Activated naive CD8-positive, alpha-beta T cell treated with anti-CD3 and anti-CD28 coated beads, Interleukin-2, amount 10 ng/mL, durations not matched to agents 7 days and 5 days (primary cell): ENCODE measurements around the gene CCM2. TPM values are rescaled to one million over a fixed set of nuclear protein-coding genes. Genes with fewer than 3 reads are reported as not detected.
"Not testable (repeated sequence)": the region's sequence is repeated elsewhere in the genome, so short reads cannot be mapped to it uniquely, and the experiment has no call there.

Source experiments
- ATAC-seq: fragments of 150-1000 bp; cut with Tn5 transposase; one replicate; pipeline ENCODE4 v1.10.0; 2021; ENCODE audit warnings: low read depth, moderate library complexity
- POLR2A ChIA-PET: fragments of 350-600 bp; sonication (Branson Sonifier 250); formaldehyde crosslinking; loops from one replicate; lab custom pipeline; 2021; ENCODE audit warnings: antibody characterized with exemption; lab: Charles Lee
- DNase-seq: peaks from one replicate; pipeline ENCODE4 v3.0.0; 2021
- H3K27ac Mint-ChIP-seq: one replicate; pipeline ENCODE4 v1.8.0; 2022; ENCODE audit warnings: mild to moderate bottlenecking, mixed read lengths
- H3K27me3 Mint-ChIP-seq: one replicate; pipeline ENCODE4 v1.8.0; 2022; ENCODE audit warnings: mild to moderate bottlenecking, moderate library complexity, mixed read lengths
- H3K36me3 Mint-ChIP-seq: one replicate; pipeline ENCODE4 v1.8.0; 2021; ENCODE audit warnings: mild to moderate bottlenecking, mixed read lengths
- H3K4me1 Mint-ChIP-seq: one replicate; pipeline ENCODE4 v1.8.0; 2021; ENCODE audit warnings: mixed read lengths
- H3K4me3 Mint-ChIP-seq: one replicate; pipeline ENCODE4 v1.8.0; 2022; ENCODE audit warnings: mild to moderate bottlenecking, moderate library complexity, mixed read lengths
- H3K9me3 Mint-ChIP-seq: one replicate; pipeline ENCODE4 v1.8.0; 2021; ENCODE audit warnings: mixed read lengths
- total RNA-seq, 2 experiments: library from RNA; stranded (reverse); gene quantifications; one replicate each; pipeline ENCODE4 v1.2.3, GENCODE V29; 2021

CCM2 gene
- total RNA-seq, 2 experiments from 2014 or later: 126 to 132 TPM

DNA sequence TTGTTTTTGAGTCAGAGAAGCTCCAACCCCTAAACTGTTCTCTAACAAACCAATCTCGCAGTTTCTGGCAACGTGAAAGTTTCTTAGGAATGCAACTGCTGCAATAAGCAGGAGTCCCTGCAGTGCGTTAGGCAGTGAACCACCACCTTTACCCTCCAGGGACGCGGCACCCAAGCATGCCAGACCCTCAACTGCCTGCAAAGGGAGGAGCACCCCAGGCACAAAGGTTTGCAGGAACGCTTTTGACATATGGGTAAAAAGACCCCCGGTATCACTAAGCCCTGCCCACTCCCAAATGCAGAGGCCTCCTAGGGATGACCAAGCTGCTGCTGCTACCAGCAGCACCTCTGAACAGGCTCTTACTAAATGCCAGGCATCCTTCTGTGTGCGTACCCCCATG lies 106.8 kb downstream of the CCM2 start:
- no peaks in the 10 kb centered on the region for H3K9me3 Mint-ChIP-seq
- DNase-seq (no peak), ATAC-seq (no peak)
- H3K27me3 Mint-ChIP-seq: no peaks in the 10 kb centered on the region
- no peak overlapping the region for H3K4me3 Mint-ChIP-seq
- POLR2A ChIA-PET: interaction anchor here (1.7 kb wide), 1 partner anchor 134 kb away, joined by 5 read pairs; no protein-coding TSS in a partner anchor
- H3K27ac Mint-ChIP-seq: no peak overlapping the region
- H3K36me3 Mint-ChIP-seq: peaks cover 21% of the 10 kb centered on the region
- peaks cover 28% of the 10 kb centered on the region for H3K4me1 Mint-ChIP-seq

DNA sequence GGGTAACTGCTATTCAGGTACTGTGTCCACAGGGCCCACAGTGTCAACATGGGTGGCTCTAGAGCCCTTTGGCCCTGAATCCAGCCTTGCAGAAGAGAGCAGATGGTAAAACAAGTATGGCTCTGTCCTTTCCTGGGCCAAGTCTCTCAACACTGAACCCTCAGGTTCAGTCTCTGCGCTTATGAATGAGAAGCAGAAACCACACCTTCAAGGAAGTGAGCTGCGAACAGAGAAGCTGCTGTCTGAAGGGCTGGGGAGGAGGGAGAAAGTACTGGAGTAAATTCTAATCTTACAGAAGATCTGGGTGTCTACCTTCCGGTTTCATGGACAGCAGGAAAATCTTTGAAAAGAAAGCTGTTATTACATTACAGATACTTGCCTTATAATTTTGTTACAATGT lies 107.4 kb downstream of the CCM2 start:
- no peak for DNase-seq
- Mint-ChIP-seq H3K27ac (peak overlapping the region; percentile 71), H3K9me3 (no peaks in the 10 kb centered on the region), H3K27me3 (no peaks in the 10 kb centered on the region), H3K36me3 (peaks cover 21% of the 10 kb centered on the region), H3K4me3 (peak overlapping the region; percentile 66), H3K4me1 (peaks cover 28% of the 10 kb centered on the region)
- POLR2A ChIA-PET: interaction anchor here (1.7 kb wide), 1 partner anchor 135 kb away, joined by 5 read pairs; no protein-coding TSS in a partner anchor
- no peak for ATAC-seq

DNA sequence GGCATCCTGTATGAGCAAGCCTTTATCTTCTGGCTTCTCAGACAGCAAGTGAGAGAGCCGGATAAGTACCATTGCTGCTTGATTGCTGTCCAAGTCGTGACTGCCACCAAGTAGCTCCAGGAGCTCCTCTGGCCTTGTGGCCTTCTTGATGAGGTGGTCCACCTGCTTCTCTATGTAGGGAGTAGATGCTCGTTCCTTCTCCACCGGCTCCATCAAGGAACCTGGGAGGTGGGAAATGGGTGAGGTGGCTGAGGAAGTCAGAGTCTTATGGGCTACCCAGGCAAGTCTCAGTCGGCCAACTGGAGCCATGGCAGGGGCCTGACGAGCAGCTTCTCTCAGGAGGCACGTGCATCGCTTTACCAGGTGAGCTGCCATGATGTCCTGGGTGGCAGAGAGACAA lies 108.9 kb downstream of the CCM2 start:
- POLR2A ChIA-PET: interaction anchor here (0.5 to 4.1 kb wide), 3 partner anchors 13 to 309 kb away, joined by 3 to 37 read pairs (median 4); no protein-coding TSS in a partner anchor
- Mint-ChIP-seq H3K27ac (peak overlapping the region; percentile 71), H3K4me3 (peak overlapping the region; percentile 69), H3K9me3 (no peaks in the 10 kb centered on the region), H3K4me1 (peaks cover 32% of the 10 kb centered on the region), H3K36me3 (peaks cover 21% of the 10 kb centered on the region), H3K27me3 (no peaks in the 10 kb centered on the region)
- ATAC-seq: no peak
- no peak for DNase-seq

DNA sequence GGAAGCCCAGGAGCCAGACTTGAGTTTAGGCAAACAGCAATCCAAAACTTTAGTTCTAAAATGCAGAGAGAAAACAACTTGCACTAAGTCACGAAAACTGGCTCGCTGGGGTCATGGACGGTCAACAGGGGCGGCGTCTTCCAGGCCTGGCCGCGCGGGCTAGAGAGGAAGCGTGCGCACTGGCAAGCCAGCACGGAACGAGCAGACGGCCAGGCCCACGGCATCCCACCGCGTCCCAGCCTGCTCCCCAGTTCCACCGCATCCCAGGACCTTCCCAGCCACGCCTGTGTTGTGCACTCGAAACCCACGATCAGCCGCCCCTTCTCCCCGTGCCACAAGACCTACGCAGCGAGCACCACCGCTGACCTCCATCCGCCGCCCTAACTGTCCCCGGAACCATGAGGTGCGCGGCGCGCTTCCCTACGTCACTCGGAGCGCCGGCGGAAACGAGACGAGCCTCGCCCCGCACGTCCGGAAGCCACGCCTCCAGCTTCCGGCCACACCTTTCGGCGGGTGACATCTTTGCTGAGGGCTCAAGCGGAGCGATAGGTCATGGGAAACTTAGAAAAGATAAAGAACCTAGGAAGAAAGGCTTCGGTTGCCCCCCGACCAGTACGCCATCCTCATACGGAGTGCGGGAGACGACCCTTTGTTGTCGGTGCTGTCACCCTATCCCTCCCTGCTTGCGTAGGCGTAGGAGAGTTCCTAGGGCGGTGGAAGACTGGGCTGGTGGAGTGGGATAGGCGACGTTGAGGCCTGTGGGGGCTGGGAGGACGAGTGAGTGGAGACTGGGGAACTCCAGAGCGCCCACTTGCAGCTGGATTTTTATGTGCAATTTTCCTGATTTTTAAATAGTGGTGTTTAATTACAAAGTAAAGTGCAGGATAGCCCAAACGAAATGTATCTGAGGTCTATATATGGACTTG lies 111.6 kb downstream of the CCM2 start, which contains the start of gene TBRG4:
Gene TBRG4, minus strand, starts transcription at position 400 of the 926 bp plus-strand sequence. CDS start 2,460 bp downstream, outside the sequence.
- ATAC-seq (peak; percentile 86), DNase-seq (peak; percentile 97)
- Mint-ChIP-seq H3K27ac (peak within 1 kb of the TSS; percentile 94), H3K4me1 (peaks cover 35% of the 10 kb centered on the region), H3K27me3 (peaks cover 10% of the 10 kb centered on the region), H3K36me3 (peaks cover 22% of the 10 kb centered on the region), H3K9me3 (no peaks in the 10 kb centered on the region), H3K4me3 (peak within 1 kb of the TSS; percentile 97)
- POLR2A ChIA-PET: interaction anchor here (0.6 to 4.1 kb wide), 25 partner anchors 10 to 622 kb away, joined by 3 to 37 read pairs (median 4); partner anchors contain the start of genes CCM2, MYO1G, NUDCD3 and ZMIZ2

DNA sequence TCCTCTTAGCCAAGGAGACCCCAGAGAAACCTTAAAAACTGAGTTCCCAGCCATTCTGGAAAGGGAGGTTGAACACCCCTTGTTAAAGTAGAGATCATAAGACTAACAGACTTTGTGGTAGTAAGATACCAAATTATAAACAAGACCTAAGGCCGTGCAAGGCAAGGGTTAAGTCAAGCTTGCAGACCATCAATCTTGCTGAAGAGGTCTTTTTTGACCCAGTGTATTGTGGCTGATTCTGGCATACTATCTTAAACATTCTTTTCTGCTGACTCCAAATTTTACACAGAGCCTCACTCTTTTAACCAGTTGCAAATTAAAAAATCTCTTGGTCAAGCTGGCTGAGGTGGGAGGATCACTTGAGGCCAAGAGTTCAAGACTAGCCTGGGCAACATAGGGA lies 112.6 kb downstream of the CCM2 start:
- peaks cover 17% of the 10 kb centered on the region for H3K36me3 Mint-ChIP-seq
- DNase-seq (no peak), ATAC-seq (no peak)
- H3K27me3 Mint-ChIP-seq: peaks cover 15% of the 10 kb centered on the region
- peaks cover 27% of the 10 kb centered on the region for H3K4me1 Mint-ChIP-seq
- peak overlapping the region; percentile 74 for H3K4me3 Mint-ChIP-seq
- POLR2A ChIA-PET: interaction anchor here (1.6 to 4.1 kb wide), 5 partner anchors 9 to 143 kb away, joined by 5 to 37 read pairs (median 28); partner anchors contain the start of genes CCM2 and MYO1G
- H3K9me3 Mint-ChIP-seq: no peaks in the 10 kb centered on the region
- H3K27ac Mint-ChIP-seq: peak overlapping the region; percentile 76

DNA sequence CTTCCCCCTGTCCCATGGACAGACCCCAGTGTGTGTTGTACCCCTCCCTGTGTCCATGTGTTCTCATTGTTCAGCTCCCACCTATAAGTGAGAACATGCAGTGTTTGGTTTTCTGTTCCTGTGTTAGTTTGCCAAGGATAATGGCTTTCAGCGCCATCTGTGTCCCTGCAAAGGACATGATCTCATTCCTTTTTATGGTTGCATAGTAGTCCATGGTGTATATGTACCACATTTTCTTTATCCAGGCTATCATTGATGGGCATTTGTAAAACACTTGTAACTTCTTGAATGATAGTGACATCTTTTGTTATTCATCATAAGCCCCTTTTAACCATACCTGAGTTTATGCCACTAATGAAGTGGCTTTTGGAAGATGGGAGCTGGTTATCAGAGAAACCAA lies 114.3 kb downstream of the CCM2 start:
- ATAC-seq, H3K36me3 Mint-ChIP-seq, H3K9me3 Mint-ChIP-seq, H3K4me3 Mint-ChIP-seq, POLR2A ChIA-PET, H3K27ac Mint-ChIP-seq, DNase-seq: not testable (repeated sequence)
- H3K27me3 Mint-ChIP-seq: peaks cover 15% of the 10 kb centered on the region
- H3K4me1 Mint-ChIP-seq: peaks cover 19% of the 10 kb centered on the region

DNA sequence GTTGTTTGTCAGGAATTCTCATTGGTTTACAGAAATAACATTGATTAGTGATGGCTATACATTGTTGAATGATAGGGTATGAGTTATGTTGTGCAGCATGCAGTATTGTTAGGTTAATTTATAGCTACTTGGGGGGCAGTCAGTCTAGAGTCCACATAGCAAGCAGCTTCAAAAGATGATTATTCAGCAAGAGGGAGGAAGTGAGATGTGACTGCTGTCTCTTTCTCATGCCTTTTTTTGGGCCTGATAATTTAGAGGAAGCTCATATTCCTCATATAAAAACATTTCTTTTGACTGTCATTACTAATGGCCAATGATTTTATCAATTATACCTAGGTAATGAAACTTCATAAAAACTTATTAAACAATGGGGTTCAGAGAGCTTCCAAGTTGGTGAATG lies 114.9 kb downstream of the CCM2 start:
- no peak for ATAC-seq
- Mint-ChIP-seq H3K36me3 (peaks cover 7% of the 10 kb centered on the region), H3K27me3 (peaks cover 15% of the 10 kb centered on the region), H3K27ac (no peak overlapping the region), H3K4me3 (no peak overlapping the region), H3K4me1 (peaks cover 18% of the 10 kb centered on the region), H3K9me3 (no peaks in the 10 kb centered on the region)
- POLR2A ChIA-PET: no interaction called here
- DNase-seq: no peak

DNA sequence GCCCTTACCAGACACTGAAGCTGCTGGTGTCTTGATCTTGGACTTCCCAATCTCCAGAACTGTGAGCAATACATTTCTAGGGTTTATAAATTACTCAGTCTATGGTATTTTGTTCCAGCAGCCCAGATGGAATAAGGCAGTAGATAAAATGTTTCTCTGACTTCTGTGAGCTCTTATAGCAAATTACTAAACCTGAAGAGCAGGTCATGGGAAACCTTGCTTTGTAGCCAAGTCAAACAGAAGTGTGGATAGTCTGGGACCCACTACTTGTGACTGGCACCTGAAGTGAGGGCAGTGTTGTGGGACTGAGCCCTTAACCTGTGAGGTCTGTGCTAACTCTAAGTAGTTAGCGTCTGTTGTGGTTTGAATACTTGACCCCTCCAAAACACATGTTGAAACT lies 116.0 kb downstream of the CCM2 start:
- peaks cover 4% of the 10 kb centered on the region for H3K36me3 Mint-ChIP-seq
- POLR2A ChIA-PET: interaction anchor here (1.0 kb wide), 1 partner anchor 268 kb away, joined by 5 read pairs; the partner anchor contains the start of gene H2AZ2
- ATAC-seq (no peak), DNase-seq (no peak)
- H3K4me3 Mint-ChIP-seq: no peak overlapping the region
- no peaks in the 10 kb centered on the region for H3K9me3 Mint-ChIP-seq
- H3K4me1 Mint-ChIP-seq: peaks cover 13% of the 10 kb centered on the region
- H3K27ac Mint-ChIP-seq: no peak overlapping the region
- peaks cover 15% of the 10 kb centered on the region for H3K27me3 Mint-ChIP-seq

DNA sequence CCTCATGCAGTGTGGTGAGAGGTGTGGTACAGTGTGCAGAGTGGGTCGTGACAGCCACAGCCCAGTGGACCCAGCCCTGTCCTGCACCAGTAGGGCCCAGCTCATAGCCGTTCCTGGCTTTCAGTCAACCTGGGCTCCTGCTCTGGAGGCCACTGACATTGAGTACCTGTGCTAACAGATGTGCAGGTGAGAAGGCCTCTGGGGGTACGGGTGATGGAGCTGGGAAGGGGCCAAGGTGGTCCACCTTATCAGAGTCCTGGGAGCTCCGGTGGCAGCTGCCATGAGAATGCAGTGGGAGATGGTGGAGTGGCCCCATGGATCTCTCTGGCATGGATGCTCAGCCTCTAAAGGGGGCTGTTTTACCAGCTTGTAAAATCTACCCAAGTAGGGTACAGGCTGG lies 117.6 kb downstream of the CCM2 start:
- ATAC-seq (no peak), DNase-seq (no peak)
- Mint-ChIP-seq H3K36me3 (peaks cover 2% of the 10 kb centered on the region), H3K9me3 (no peaks in the 10 kb centered on the region), H3K4me1 (peaks cover 11% of the 10 kb centered on the region), H3K27ac (peak overlapping the region; percentile 42), H3K4me3 (no peak overlapping the region), H3K27me3 (peaks cover 15% of the 10 kb centered on the region)
- POLR2A ChIA-PET: no interaction called here

DNA sequence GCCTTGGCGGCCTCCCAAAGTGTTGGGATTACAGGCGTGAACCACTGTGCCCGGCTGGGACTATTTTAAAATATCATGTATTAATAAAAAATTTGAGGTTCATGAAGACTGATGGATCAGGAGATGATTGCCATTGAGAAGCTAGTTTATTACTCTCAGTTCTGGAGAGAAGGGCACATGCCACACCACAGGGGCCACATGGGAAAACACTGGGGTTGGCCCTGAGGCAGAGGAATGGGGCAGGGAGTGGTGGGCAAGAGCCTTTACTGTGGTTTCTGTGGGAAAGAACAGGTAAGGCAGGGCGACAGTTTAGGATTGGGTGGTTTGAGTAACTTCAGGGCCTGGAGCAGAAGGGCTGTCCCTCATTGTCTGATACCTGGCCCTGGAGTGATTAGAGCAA lies 118.3 kb downstream of the CCM2 start:
- no peak overlapping the region for H3K4me3 Mint-ChIP-seq
- H3K27me3 Mint-ChIP-seq: peaks cover 15% of the 10 kb centered on the region
- POLR2A ChIA-PET: no interaction called here
- H3K27ac Mint-ChIP-seq: no peak overlapping the region
- H3K9me3 Mint-ChIP-seq: no peaks in the 10 kb centered on the region
- DNase-seq (no peak), ATAC-seq (no peak)
- H3K36me3 Mint-ChIP-seq: peaks cover 2% of the 10 kb centered on the region
- peaks cover 15% of the 10 kb centered on the region for H3K4me1 Mint-ChIP-seq

DNA sequence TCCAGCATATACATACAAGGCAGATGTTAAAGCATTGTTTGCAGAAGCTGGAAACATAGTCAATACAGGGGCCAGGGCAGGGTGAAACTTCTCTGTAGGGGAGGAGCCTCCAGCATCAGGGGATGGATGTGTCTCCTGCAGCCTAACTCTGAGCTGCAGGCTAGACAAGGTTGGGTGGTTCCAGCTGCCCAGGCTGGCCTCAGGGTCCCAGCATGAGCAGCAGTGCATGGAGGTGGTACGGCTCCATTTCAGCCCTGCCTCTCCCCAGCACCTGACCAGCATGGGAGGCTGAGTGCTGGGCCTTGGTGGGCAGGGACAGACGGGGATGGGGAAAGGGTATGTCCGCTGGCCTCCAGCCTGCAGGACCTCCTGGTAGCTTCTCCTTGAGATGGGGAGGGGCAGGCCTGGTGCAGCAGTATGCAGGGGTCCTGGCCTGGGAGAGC lies 118.9 kb downstream of the CCM2 start:
- H3K27ac Mint-ChIP-seq: peak overlapping the region; percentile 26
- peaks cover 15% of the 10 kb centered on the region for H3K27me3 Mint-ChIP-seq
- H3K4me1 Mint-ChIP-seq: peaks cover 20% of the 10 kb centered on the region
- DNase-seq (no peak), ATAC-seq (no peak)
- no peaks in the 10 kb centered on the region for H3K9me3 Mint-ChIP-seq
- no peak overlapping the region for H3K4me3 Mint-ChIP-seq
- POLR2A ChIA-PET: interaction anchor here (5.6 kb wide), 1 partner anchor 8 kb away, joined by 37 read pairs; the partner anchor contains the start of gene TBRG4
- H3K36me3 Mint-ChIP-seq: peaks cover 2% of the 10 kb centered on the region

DNA sequence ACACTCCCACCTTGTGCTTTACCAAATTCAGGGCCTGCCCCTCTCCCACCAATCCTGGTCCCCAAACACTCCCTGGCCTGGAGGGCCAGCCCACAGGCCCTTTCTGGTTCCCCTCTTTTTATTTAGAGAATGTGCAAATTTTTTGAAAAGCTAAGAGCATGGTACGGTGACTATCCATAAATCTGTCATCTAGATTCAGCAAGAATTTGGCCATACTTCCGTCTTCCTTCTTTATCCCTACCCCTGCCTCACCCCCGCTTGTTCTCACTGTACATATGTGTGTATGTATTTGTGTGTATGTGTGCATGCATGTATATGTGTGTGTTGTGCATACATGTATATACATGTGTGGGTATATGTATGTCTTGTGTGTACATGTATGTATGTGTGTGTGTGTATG lies 119.5 kb downstream of the CCM2 start:
- Mint-ChIP-seq H3K36me3 (no peaks in the 10 kb centered on the region), H3K4me3 (no peak overlapping the region), H3K4me1 (peaks cover 19% of the 10 kb centered on the region), H3K9me3 (no peaks in the 10 kb centered on the region), H3K27ac (no peak overlapping the region), H3K27me3 (peaks cover 9% of the 10 kb centered on the region)
- ATAC-seq: no peak
- no peak for DNase-seq
- POLR2A ChIA-PET: interaction anchor here (5.6 kb wide), 1 partner anchor 9 kb away, joined by 37 read pairs; the partner anchor contains the start of gene TBRG4
